GM21528 (cell line): ENCODE measurements around the gene RAB21.
A peak's percentile ranks its signal among the peaks of the same experiment; 100 is the strongest.
"Not testable (repeated sequence)": the region's sequence is repeated elsewhere in the genome, so short reads cannot be mapped to it uniquely, and the experiment has no call there.

ENCODE experiments used
- ATAC-seq: cut with Tn5 transposase; IDR thresholded peaks from one replicate; pipeline ENCODE4 v1.9.1; 2021; ENCODE audit warnings: mild to moderate bottlenecking, moderate library complexity; ENCODE audit not compliant: unreplicated experiment, low FRiP score

RAB21 gene

DNA sequence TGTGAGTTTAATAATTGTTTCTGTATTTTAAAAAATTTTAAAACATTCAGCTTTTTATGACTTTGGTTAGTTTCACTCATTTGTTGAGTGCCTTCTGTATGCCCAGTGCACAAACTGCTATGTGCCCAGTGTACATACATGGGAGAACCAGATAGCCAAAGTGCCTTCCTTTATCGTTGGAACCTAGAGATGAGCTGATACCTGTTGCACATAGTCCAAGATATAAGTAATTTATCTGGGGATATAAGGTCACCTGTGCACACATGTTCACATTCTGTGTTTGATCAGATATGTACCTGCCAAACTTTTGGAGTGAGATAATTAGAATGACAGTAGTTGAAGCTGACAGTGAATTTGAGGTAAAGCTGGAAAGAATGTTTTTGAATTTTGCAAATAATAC, 37.9 kb downstream of the RAB21 start:
- no peak for ATAC-seq

DNA sequence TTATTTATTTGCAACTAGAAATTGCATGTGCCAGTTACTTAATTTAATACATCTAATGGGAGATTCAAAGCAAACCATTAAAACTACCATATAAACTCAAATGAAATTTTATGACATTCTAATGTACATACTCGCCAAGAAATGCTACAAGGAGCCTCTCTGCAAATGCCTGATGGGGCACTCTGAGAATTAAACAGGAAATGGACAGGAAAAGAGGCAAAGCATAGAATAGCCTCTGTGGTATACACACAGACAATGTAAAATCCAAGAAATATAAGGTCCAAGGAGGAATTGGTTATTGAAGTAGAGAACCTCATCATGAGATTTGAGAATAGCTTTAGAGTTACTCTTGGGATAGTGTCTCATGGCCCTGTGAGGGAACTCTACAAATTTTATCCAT, 41.2 kb downstream of the RAB21 start:
- ATAC-seq, result no peak

DNA sequence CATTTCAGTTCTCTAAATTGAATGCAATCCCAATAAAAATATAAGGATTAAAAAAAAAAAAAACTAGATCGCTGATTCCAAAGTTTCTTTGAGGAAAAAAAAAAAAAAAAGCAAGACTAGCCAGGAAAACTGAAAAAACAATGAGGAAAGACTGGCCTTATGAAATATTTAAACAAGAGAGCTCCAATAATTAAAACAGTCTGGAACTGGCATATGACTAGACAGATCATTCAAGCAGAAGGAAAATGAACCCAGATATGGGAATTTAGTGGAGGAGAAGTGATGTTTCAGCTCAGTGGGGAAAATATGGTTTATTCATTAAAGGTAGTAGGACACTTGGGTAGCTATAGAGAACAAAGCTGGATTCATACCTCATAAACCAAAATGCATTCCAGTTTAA, 42.9 kb downstream of the RAB21 start:
- ATAC-seq, result no peak

DNA sequence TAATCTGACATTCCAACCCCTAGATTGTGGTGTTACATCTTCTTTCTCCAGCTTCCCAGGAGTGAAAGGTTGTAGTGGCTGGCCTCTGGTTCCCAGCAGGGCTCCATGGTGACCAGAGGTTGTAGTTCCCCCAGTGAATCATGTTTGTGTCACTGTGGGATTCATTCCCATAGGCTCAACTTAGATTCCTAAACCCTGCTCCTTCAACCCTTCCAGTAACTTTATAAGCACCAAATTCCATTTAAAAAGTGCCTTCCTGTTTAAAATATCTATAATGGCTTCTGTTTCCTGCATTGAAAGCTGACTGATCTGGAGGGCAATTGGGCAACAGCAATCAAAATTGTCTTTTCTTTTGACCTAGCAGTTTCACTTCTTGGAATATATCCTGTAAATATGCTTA, 44.4 kb downstream of the RAB21 start:
- no peak for ATAC-seq

DNA sequence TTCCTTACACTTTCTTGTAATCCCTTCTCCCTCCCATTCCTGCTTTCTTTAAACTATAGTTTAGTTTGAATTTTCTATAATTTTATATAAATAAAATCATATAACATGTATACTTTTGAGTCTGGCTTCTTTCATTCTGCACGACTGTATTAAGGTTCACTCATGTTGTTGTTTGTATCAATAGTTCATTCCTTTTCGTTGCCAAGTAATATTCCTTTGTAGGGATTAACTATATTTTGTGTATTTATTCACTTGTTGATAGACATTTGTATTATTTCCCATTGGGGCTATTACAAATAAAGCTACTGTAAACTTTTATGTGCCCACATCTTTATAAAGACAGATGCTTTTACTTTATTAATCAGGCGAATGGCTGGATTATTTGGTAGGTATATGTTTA, 45.5 kb downstream of the RAB21 start:
- ATAC-seq, result no peak

DNA sequence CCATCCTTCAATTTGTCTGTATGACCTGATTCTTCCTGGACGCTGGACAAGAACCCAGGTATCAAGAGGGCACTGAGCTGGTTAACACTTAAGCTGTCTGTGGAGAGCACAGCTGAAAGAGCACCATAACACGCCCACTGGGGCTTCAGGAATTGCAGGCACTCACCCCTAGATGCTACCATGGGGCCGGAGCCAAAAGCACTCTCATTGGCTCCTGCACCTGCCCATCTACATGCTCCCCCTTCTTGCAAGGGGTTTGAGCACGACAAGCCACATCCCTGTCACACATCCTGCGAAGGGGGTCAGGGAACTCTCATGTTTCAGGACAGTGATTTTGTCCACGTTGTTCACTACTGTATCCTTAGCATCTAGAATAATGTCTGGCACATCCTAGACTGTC, 49.8 kb downstream of the RAB21 start:
- ATAC-seq, result no peak

DNA sequence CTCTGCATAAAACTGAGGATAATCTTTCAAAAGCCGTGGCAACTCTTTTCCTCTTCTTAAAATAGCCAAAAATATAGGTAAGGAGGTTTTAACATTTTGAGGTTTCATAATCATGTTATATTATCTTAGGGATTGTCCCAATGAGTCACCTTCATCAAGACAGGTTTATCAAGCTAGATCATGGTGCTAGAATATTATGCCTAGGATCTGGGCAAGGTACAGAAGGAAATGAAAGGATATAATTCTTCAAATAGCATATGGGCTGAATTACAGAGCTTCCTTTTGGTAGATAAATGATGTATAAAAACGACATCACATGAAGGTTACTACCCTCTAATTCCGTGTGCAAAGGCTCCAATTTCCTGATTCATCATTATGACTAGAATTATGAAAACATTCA, 56.3 kb downstream of the RAB21 start:
- ATAC-seq, result no peak

DNA sequence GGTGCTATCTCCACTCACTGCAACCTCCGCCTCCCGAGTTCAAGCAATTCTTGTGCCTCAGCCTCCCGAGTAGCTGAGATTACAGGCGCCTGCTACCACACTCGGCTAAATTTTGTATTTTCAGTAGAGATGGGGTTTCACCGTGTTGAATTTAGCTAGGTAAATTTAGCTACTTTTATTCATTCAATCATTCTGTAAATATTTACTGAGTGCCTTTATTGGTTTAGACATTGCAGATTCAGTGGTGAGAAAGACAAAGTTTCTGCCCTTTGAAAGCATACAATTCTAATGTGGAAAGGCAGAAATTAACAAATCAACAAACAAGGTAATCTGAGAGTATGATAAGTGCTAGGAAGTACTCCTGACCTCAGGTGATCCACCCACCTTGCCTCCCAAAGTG, 60.6 kb downstream of the RAB21 start:
- ATAC-seq, result not testable (repeated sequence)

DNA sequence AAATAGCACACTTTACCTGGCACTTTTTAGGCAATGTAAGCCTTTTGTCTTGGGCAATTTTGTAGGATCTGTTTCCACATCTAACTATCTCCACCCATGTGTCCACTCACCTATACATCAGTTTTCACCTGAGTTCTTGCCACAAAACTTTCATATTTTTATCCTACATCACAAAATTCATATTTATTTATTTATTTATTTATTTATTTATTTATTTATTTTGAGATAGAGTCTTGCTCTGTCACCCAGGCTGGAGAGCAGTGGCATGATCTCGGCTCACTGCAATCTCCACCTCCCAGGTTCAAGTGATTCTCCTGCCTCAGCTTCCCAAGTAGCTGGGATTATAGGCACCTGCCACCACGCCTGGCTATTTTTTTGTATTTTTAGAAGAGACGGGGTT, 67.4 kb downstream of the RAB21 start:
- ATAC-seq, result not testable (repeated sequence)

DNA sequence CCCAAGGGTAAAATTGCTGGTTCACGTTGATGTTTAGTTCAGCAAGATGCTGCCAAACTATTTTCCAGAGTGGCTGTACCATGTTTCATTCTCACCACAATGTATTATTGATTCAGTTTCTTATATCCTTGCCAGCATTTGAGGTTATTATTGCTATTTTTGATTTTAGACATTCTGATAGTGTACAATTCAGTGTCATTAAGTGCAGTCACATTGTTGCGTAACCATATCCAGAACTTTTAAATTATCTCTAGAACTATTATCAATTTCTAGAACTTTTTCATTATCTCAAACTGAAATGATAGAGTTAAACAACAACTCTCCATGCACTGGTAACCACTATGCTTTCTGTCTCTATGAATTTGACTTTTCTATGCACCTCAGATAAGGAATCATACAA, 74.2 kb downstream of the RAB21 start:
- no peak for ATAC-seq

DNA sequence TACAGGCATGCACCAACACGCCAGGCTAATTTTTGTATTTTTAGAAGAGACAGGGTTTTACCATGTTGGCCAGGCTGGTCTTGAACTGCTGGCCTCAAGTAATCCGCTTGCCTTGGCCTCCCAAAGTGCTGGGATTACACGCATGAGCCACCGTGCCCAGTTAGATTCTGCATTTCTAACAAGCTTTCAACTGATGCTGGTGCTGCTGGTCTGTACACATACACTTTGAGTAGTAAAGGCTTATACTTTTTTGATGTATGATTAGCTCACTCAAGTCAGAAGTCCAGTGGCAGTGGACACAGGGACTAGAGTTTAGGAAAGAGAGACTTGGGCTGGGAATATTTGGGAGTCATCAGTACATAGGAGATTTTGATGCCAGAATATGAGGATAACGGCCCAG, 82.7 kb downstream of the RAB21 start:
- ATAC-seq, result no peak

DNA sequence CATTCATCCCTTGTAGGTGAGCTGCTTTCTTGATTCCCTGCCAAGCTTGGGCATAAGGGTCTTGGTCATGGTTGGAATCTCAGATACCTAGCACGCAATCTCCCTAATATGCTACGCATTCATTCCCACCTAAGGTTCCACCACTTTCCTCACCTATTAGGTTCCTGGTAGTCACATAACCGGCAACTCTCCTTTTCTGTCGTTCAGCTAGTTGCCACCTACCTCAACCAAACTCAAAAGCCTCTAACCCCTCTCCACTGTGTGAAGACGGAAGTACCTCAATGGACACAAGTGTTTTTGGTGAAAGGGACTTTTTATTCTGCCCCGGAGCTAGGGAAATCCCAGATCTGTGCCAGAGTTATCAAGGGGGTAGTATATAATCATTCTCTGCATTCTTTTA, 83.6 kb downstream of the RAB21 start:
- no peak for ATAC-seq

DNA sequence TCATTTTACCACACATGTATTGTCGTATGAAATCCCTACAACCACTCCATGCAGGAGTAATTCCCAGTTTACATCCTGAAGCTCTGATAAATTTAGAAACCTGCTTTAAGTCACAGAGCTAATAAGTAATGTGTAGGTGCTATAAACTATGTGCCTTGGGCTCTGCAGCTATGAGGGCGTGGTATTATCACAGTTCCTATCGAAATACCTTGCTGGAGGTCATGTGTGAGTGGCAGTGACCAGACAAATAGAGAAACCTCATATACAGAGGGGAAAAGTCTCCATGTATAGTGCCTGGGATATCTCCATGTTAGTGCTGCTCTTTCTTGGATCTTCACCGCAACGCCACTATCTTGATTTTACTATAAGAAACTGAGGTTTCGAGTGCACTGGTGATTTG, 84.0 kb downstream of the RAB21 start:
- no peak for ATAC-seq

DNA sequence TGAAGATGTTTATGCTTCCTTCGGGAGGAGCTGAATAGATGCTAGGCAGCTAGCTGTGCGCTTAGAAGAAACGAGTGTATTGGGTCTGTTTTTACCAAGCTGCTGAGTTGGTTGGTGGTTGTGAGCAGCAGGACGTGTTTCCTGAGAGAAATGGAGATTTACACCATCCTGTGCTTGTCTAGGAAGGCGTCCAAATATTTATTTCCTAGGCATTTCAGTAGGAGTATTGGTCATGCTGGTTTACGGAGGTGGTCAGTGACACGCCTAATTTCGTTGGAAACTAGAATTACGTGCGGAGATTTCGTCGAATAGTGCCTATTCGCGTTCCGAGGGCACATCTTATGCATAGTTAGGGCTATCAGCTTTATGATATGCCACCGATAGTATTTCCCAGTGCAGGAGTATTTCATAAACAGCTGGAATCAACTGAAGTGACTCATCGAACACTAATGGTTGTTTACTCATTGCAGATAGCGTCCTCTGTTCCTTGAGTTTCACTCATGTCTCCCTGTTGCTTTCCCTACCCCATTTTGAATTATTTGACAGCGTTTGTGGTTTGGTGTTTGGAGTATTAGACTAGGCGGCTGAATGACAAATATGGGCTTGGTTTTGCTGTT, 85.7 kb downstream of the RAB21 start:
- ATAC-seq, result peak; percentile 28

DNA sequence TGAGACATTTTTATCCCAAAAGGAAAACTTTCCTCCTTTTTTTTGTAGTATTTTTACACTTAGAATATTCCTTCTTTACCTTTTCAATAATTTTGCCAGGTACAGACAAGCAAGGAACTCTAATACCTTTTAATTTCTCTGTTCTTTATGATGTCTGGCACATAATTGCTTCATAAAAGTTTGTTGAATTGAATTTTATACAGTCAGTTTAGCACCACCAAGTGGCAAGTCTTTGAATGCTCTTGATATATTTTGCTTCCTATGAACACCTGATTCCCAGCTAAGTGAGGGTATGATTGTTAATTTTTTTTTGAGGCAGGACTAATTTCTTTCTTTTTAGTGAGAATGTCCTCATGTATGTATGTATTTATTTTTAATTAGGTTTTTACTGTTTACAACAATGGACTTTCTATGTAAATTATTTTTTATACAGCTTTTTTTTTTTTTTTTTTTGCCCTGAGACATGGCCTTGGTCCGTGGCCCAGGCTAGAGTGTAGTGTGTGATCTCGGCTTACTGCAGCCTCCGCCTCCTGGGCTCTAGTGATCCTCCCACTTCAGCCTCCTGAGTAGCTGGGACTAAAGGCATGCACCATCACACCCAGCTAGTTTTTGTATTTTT, 91.8 kb downstream of the RAB21 start:
- ATAC-seq, result no peak

DNA sequence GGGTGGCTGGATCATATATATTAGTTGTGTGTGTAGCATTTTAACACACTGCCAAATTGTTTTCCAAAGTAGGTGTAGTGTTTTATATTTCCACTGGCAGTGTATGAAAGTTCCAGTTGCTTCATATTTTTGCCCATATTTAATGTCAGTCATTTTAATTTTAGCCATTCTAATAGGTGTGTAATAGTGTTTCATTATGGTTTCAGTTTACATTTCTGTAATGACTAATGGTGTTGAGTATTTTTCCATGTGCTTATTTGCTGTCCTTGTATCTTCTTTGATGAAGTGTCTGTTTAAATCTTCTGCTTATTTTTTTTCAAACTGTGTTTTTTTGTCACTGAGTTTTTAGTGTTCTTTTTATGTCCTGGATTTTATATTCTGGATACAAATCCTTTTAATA, 93.5 kb downstream of the RAB21 start:
- ATAC-seq, result no peak

DNA sequence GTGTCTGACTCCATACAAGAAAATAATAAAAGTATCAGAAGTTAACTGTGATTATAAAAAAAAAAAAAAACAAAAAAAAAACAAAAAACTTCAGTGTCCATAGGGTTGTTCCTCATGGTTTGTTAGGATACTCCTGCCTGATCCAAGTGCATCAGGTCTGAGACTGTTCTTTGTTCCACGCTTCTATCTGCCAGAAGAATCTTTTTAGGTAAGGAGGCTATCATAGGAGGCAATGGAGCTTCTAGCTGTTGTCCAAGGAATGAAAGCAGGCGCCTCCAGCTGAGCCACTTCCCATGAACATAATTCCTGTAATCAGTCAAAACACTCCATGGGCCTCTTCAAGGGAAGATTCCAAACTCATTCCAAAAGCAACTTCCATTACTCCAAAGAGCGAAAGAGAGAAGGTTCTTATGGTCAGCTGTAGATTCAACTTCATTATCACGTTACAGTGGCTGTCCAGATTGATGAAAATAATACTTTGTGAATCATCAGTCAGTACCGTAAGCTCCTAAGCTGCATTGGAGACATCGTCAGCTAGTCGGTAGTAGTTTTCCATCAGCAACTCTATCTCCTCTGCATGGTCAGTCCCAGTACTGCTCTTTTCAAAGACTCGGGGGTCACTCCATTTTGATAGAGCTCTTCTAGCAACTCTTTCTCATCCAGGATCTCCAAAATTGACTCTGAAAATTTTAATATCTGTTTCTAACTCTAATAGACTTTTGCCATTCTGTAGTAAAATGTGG, 94.6 kb downstream of the RAB21 start:
- ATAC-seq, result no peak
